ENCODE data around the gene AFF1.
"Not testable (repeated sequence)": the region's sequence is repeated elsewhere in the genome, so short reads cannot be mapped to it uniquely, and the experiment has no call there.

GRCh38 chr4:87145934-87146333, 211.1 kb downstream of the AFF1 start:
- TF ChIP-seq CTCF, POLR2A (IDR thresholded peaks at IDR 0.05): not testable (repeated sequence)
